Endothelial cell of umbilical vein (primary cell): ENCODE measurements around the gene EFNA5.

Source experiments
- CTCF ChIP-seq, 2 donors: IDR thresholded peaks; 1 replicate in 1 of 2; 2 replicates in 1 of 2; pipeline ENCODE4 v1.5.1; 2011; ENCODE audit warnings: low read length in 2 of 2, mild to moderate bottlenecking in 2 of 2, moderate library complexity in 2 of 2, control low read depth in 1 of 2, inconsistent platforms in 1 of 2, low read depth in 1 of 2; ENCODE audit not compliant: insufficient read depth in 1 of 2; ENCODE audit errors: extremely low read depth in 1 of 2
- EZH2 ChIP-seq: IDR thresholded peaks from 2 replicates; pipeline ENCODE4 v1.6.1; 2012; ENCODE audit warnings: borderline replicate concordance, low read depth, mild to moderate bottlenecking, moderate library complexity, low read length, inconsistent platforms; ENCODE audit not compliant: severe bottlenecking
- FOS ChIP-seq: IDR thresholded peaks from 2 replicates; pipeline ENCODE4 v1.6.1; 2011; ENCODE audit warnings: mild to moderate bottlenecking, low read length, moderate library complexity, borderline replicate concordance; ENCODE audit not compliant: insufficient read depth
- JUN ChIP-seq: IDR thresholded peaks from 2 replicates; pipeline ENCODE4 v1.6.1; 2011; ENCODE audit warnings: borderline replicate concordance, low read depth; ENCODE audit not compliant: insufficient read length, insufficient read depth
- POLR2A ChIP-seq: IDR thresholded peaks from 2 replicates; pipeline ENCODE4 v1.6.1; 2012; ENCODE audit warnings: low read depth, mild to moderate bottlenecking, control low read depth, low read length
- POLR2AphosphoS5 ChIP-seq: IDR thresholded peaks from 2 replicates; pipeline ENCODE4 v1.6.1; 2012; ENCODE audit warnings: low read depth, mild to moderate bottlenecking, control low read depth, low read length, moderate library complexity; ENCODE audit not compliant: insufficient read depth
- TF ChIP-seq, protein P1 (sequence below): IDR thresholded peaks from 2 replicates; pipeline ENCODE4 v1.6.1; 2011; ENCODE audit not compliant: insufficient read depth, insufficient read length

DNA sequence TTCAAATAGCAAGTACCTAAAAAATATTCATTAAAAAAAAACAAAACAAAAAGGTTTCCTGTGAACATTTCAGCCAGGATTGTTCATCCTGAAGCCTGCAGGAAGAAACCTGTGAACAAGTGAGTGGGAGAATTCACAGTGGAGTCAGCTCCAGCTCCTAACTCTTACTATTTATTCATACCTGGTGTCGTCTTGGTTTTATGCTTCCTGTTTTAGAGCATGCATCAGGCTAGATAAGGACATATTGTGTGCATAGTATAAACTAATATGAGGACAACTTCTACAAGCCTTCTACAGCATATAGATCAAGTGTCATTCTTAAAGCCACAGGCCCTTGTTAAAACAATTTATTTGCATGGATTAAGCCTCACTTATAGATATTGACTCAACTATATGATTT is 169.9 kb downstream of the EFNA5 start:
- TF ChIP-seq CTCF (IDR thresholded peaks at IDR 0.05; ENCODE audit: extremely low read depth in 1 of 2, insufficient read depth in 1 of 2, low read depth in 1 of 2, low read length in 2 of 2) (no peak), EZH2 (no peak), POLR2AphosphoS5 (no peak), JUN (no peak), FOS (no peak), POLR2A (no peak)
- TF ChIP-seq, protein P1, sequence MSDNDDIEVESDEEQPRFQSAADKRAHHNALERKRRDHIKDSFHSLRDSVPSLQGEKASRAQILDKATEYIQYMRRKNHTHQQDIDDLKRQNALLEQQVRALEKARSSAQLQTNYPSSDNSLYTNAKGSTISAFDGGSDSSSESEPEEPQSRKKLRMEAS: no peak
